Activated T-helper 1 cell treated with anti-CD3 and anti-CD28 coated beads, Interleukin-12 subunit alpha, Interleukin-12 subunit beta, Interleukin-2, Interleukin-4 antibody, amounts not matched to agents 30 ng/mL and 10 ng/mL and 1 ng/mL, durations not matched to agents 14 hours and 24 hours and 36 hours (primary cell): Measurements from ENCODE around the gene RNF220. TPM values are rescaled to one million over a fixed set of nuclear protein-coding genes. Genes with fewer than 3 reads are reported as not detected.

Experiments used
- DNase-seq: peaks from one replicate; pipeline ENCODE4 v3.0.0; 2021; ENCODE audit warnings: low spot score
- H3K27ac Mint-ChIP-seq: one replicate; pipeline ENCODE4 v1.8.0; 2021; ENCODE audit warnings: mild to moderate bottlenecking, mixed read lengths
- H3K27me3 Mint-ChIP-seq: one replicate; pipeline ENCODE4 v1.8.0; 2022; ENCODE audit warnings: mild to moderate bottlenecking, moderate library complexity, mixed read lengths; ENCODE audit not compliant: insufficient read depth
- H3K36me3 Mint-ChIP-seq: one replicate; pipeline ENCODE4 v1.8.0; 2021; ENCODE audit warnings: low read depth, mixed read lengths
- H3K4me1 Mint-ChIP-seq: one replicate; pipeline ENCODE4 v1.8.0; 2021; ENCODE audit warnings: low read depth, mixed read lengths
- H3K4me3 Mint-ChIP-seq: one replicate; pipeline ENCODE4 v1.8.0; 2021; ENCODE audit warnings: mild to moderate bottlenecking, moderate library complexity, mixed read lengths
- H3K9me3 Mint-ChIP-seq: one replicate; pipeline ENCODE4 v1.8.0; 2021; ENCODE audit warnings: mixed read lengths
- intact Hi-C: fragments of 100-400 bp; cut with micrococcal nuclease; formaldehyde crosslinking; loops from one replicate; pipeline ENCODE4 v1.15.1; 2024
- total RNA-seq: library from RNA; stranded (reverse); gene quantifications from 2 replicates; pipeline ENCODE4 v1.2.3, GENCODE V29; 2022

Gene RNF220
- total RNA-seq, 1 donor from 2014 or later, result 103 TPM

DNA sequence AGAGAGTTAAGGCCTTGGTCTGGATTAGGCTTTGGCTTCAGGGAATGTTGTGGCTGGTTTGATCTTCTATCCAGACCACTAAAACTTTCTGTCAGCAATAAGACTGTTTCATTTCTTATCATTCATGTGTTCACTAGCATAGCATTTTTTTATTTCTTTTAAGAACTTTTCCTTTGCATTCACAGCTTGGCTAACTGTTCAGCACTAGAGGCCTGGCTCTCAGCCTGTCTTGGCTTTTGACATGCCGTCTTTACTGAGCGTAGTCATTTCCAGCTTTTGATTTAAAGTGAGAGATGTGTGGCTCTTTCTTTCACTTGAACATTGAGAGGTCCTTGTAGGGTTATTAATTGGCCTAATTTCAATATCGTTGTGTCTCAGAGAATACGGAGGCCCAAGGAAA, 62.5 kb downstream of the RNF220 start:
- Mint-ChIP-seq H3K9me3 (no peaks in the 10 kb centered on the region), H3K27ac (no peak overlapping the region), H3K4me1 (peaks cover 6% of the 10 kb centered on the region), H3K36me3 (no peaks in the 10 kb centered on the region), H3K27me3 (peaks cover 15% of the 10 kb centered on the region), H3K4me3 (no peak overlapping the region)
- no peak for DNase-seq
- intact Hi-C loops, result no loop called here

GRCh38 chr1:44471911-44472453, 66.9 kb downstream of the RNF220 start:
- Mint-ChIP-seq H3K27me3 (peaks cover 9% of the 10 kb centered on the region), H3K4me3 (no peak overlapping the region), H3K36me3 (no peaks in the 10 kb centered on the region), H3K4me1 (peaks cover 11% of the 10 kb centered on the region), H3K9me3 (no peaks in the 10 kb centered on the region), H3K27ac (no peak overlapping the region)
- DNase-seq, result no peak
- intact Hi-C loops, result no loop called here

DNA sequence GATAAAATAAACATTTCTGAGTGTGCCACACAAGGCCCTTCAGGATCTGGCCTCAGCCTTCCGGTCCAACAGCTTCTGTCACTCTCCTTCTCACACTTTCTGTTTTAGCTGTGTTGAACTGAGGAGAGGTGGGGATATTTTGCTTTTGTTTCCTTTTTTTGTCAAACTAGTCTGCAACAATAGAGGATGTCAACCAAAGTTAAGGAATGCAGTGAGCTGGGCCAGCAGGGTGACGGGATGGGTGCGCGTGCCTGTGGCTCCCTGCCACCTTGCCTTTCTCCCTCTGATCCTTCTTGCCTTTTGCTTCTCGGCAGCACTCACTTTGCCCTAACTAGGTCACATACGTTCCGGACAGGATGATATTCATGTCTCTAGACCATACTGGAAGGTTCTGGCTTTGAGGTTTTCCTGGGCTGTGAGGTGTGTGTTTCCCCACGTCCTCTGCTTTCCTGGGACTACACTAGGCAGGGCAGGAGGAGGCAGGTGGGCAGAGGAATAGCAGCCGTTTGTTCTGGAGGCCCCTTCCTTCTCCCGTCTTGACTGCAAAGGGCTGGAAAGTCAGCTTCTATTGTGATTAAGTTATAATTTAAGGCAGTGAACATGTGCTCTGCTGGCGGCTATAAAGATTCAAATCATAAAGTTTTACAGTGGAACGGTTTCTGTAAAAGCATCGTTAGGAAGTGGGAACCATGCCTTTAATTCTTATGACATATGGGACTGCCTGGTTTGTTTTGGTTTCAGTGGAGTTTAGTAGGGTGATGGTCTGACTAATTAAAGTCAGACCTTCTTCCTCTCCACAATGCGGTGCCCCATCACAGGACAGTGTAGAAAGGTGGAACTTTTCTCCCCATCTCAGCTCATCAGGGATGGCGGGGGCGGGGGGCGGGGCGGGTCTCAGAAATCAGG, 67.8 kb downstream of the RNF220 start:
- DNase-seq, result no peak
- Mint-ChIP-seq H3K4me1 (peaks cover 11% of the 10 kb centered on the region), H3K27ac (no peak overlapping the region), H3K4me3 (peak overlapping the region; percentile 25), H3K36me3 (no peaks in the 10 kb centered on the region), H3K27me3 (peaks cover 11% of the 10 kb centered on the region), H3K9me3 (no peaks in the 10 kb centered on the region)
- intact Hi-C loops, result no loop called here

GRCh38 chr1:44476891-44477290, 71.8 kb downstream of the RNF220 start:
- Mint-ChIP-seq H3K9me3 (no peaks in the 10 kb centered on the region), H3K4me1 (peaks cover 11% of the 10 kb centered on the region), H3K36me3 (no peaks in the 10 kb centered on the region), H3K27me3 (peaks cover 11% of the 10 kb centered on the region), H3K27ac (no peak overlapping the region), H3K4me3 (no peak overlapping the region)
- DNase-seq, result no peak
- intact Hi-C loops, result no loop called here

- Mint-ChIP-seq H3K27me3 (peaks cover 18% of the 10 kb centered on the region), H3K4me3 (no peak overlapping the region), H3K4me1 (no peaks in the 10 kb centered on the region), H3K9me3 (no peaks in the 10 kb centered on the region), H3K27ac (no peak overlapping the region), H3K36me3 (no peaks in the 10 kb centered on the region)
- intact Hi-C loops, result no loop called here
- no peak for DNase-seq
These were observed 76.6 kb downstream of the RNF220 start for GRCh38 chr1:44481701-44482100.

DNA sequence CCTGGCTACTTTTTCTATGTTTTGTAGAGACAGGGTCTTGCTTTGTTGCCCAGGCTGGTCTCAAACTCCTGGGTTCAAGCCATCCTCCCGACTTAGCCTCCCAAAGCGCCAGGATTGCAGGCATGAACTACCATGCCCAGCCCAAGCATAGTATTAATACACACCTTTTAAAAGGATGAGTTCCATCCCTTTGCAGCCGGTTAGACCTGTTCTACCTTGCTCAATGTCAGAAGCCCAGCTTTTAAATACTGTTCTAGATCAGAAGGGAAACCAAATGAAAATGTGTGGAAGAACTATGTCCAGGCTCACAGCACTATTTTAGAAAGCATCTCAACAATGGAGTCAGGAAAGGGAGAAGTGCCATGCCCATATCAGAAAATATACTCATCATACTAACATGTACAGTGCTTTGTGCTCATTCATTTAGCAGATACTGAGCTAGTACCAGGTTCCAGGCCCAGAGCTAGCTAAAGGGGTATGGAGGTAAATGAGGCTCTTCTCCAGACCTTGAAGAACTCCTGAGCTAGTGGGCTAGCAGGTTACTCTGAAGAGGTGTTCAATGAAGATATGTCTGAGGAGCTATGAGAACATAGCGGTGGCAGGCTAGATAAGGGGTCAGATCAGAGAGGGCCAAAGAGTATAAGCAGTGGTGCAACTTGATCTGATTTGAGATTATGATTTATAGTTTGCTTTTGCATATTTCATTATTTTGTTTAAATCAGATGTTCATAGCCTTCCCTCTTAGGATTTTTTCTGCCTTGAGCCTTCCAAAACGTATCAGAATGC, 78.2 kb downstream of the RNF220 start:
- Mint-ChIP-seq H3K27ac (no peak overlapping the region), H3K27me3 (peaks cover 13% of the 10 kb centered on the region)
- intact Hi-C loops, result no loop called here

DNA sequence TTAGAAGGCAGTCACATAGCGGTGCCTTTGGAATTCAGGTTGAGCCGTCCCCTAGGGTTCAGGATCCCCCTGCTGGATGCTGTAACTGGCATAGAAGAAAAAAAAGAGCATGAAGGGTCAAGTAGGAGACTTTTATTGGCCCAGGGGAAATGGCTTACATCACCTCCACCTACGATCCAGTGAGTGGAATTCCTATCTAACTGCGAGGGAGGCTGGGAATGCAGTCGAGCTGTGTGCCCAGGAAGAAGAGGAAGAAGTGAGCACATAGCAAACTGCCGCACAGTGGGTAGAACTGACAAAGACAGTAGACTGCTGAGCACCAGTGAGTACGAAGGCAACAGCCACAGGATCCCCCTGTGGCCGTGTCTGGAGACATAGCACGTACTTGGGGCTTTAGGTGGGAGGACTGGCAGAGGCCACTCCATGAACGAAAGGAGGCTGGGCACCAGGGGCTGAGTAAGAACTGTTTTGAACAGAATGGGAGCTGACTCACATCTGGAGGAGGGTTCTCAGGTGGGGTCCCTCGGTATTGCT, 79.2 kb downstream of the RNF220 start:
- intact Hi-C loops, result no loop called here
- peaks cover 13% of the 10 kb centered on the region for H3K27me3 Mint-ChIP-seq
- H3K4me1 Mint-ChIP-seq, result no peaks in the 10 kb centered on the region

More for the DNA sequence above, 78.2 kb downstream of the RNF220 start:
- no peaks in the 10 kb centered on the region for H3K36me3 Mint-ChIP-seq
- no peaks in the 10 kb centered on the region for H3K9me3 Mint-ChIP-seq
- no peak for DNase-seq
- H3K4me3 Mint-ChIP-seq, result no peak overlapping the region
- no peaks in the 10 kb centered on the region for H3K4me1 Mint-ChIP-seq

GRCh38 chr1:44485229-44485933, 80.3 kb downstream of the RNF220 start:
- intact Hi-C loops, result no loop called here
- no peak overlapping the region for H3K4me3 Mint-ChIP-seq
- peaks cover 13% of the 10 kb centered on the region for H3K27me3 Mint-ChIP-seq
- H3K4me1 Mint-ChIP-seq, result no peaks in the 10 kb centered on the region
- no peak overlapping the region for H3K27ac Mint-ChIP-seq
- H3K9me3 Mint-ChIP-seq, result no peaks in the 10 kb centered on the region
- no peaks in the 10 kb centered on the region for H3K36me3 Mint-ChIP-seq
- DNase-seq, result no peak

More for the DNA sequence above, 79.2 kb downstream of the RNF220 start:
- no peaks in the 10 kb centered on the region for H3K36me3 Mint-ChIP-seq
- H3K4me3 Mint-ChIP-seq, result no peak overlapping the region
- H3K27ac Mint-ChIP-seq, result no peak overlapping the region
- H3K9me3 Mint-ChIP-seq, result no peaks in the 10 kb centered on the region
- DNase-seq, result no peak

DNA sequence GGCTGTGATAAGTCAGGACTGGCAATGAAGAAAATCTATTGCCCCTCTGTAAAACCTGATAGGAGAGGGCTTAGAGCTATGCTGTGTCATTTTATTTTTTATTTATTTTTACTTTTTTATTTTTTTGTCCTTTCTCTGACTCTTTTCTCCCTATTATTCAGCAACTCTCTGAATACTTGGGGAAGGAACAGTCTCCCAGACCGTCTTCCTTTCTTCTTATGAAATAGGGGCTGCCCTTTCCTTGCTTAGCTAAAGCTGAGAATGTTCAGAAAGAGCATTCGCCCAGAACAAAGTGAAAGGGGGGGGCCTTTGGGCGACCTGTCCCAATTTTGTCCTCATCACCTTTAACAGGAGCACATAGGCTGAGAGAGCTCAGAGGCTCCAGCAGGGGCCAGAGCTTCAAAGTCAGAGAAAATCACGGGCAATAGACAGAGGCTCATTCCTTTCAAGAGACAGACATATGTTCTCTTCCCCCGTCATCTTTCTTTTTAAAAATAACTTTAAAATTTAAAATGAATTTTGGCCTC, 80.9 kb downstream of the RNF220 start:
- Mint-ChIP-seq H3K4me3 (no peak overlapping the region), H3K36me3 (no peaks in the 10 kb centered on the region)
- intact Hi-C loops, result no loop called here

DNA sequence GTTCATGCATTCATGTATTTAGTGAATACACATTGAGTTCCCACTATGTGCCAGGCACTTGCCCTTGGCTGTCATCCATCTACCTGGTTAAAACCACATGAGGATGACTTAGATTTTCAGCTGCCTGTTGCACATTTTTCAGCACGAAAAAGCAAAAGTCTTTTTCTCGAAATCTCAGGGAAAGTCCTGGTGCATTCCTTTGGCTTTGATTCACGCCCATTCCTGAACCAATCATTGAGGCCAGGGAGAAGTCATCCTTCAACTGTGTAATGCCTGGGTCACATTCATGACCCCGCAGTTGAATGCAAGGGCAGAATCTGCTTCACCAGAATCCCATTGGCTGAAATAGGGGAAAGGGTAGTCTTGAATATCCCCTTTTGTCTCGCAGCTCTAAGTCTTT, 84.4 kb downstream of the RNF220 start:
- Mint-ChIP-seq H3K27ac (no peak overlapping the region), H3K36me3 (no peaks in the 10 kb centered on the region), H3K4me1 (no peaks in the 10 kb centered on the region), H3K9me3 (no peaks in the 10 kb centered on the region), H3K27me3 (peaks cover 18% of the 10 kb centered on the region), H3K4me3 (no peak overlapping the region)
- no peak for DNase-seq
- intact Hi-C loops, result no loop called here

More for the DNA sequence above, 80.9 kb downstream of the RNF220 start:
- Mint-ChIP-seq H3K9me3 (no peaks in the 10 kb centered on the region), H3K4me1 (no peaks in the 10 kb centered on the region), H3K27me3 (peaks cover 16% of the 10 kb centered on the region), H3K27ac (no peak overlapping the region)
- DNase-seq, result no peak

DNA sequence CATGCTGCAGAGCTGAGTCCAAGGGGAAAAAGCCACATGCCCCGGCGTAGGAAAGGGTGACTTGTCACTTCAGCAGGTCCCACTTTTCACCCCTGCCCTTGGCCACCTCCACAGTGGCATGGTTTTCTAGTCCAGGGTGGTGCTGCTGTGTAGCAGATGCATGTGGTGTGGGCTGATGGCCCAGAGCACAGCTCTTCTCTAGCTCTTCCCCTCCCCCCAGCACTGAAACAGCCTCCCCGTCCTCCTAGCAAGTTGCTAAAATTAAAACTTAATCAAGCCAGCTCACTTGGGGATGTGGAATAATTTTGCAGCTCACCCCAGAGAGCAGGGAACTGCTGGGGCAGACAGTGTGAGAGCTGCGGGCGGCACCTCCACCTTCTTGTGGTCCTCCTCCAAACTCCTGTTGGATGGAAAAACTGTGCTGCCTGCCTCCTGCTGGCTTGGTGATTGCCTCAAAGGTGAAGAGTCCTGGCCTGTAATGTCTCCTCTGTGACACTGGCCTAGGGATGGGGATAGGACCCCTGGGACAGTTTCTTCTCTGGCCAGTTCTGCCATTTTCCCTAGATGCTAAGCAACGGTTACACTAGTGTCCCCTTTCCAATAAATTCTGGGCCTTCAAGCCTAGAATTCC, 91.6 kb downstream of the RNF220 start:
- Mint-ChIP-seq H3K4me3 (no peak overlapping the region), H3K27ac (no peak overlapping the region), H3K4me1 (no peaks in the 10 kb centered on the region), H3K27me3 (peaks cover 10% of the 10 kb centered on the region), H3K9me3 (no peaks in the 10 kb centered on the region), H3K36me3 (no peaks in the 10 kb centered on the region)
- intact Hi-C loops, result no loop called here
- DNase-seq, result no peak
